Fibroblast of villous mesenchyme (primary cell): ENCODE measurements around the gene PCYT1B. TPM values are rescaled to one million over a fixed set of nuclear protein-coding genes. Genes with fewer than 3 reads are reported as not detected.
"Not testable (repeated sequence)": the region's sequence is repeated elsewhere in the genome, so short reads cannot be mapped to it uniquely, and the experiment has no call there.

ENCODE experiments used
- DNase-seq: peaks from one replicate; pipeline ENCODE4 v3.0.0-alpha.2; 2010; ENCODE audit warnings: low read depth
- H3K4me3 ChIP-seq: 2 replicates; pipeline ENCODE4 v1.5.1; 2011; ENCODE audit warnings: low read depth, mild to moderate bottlenecking, low read length
- CTCF ChIP-seq: IDR thresholded peaks from 2 replicates; pipeline ENCODE4 v1.5.1; 2012; ENCODE audit warnings: low read depth, mild to moderate bottlenecking, low read length; ENCODE audit not compliant: insufficient read depth
- total RNA-seq: library from RNA; depleted of rRNA; stranded (reverse); fragments of >200 nt; gene quantifications from 2 replicates; pipeline ENCODE4 v1.2.3, GENCODE V29; 2012

Gene PCYT1B
- total RNA-seq, 1 donor = 0.86 TPM

GRCh38 chrX:24661292-24661691 lies 14.1 kb upstream of the PCYT1B start:
- no peak overlapping the region for H3K4me3 ChIP-seq
- no peak for TF ChIP-seq CTCF
- no peak for DNase-seq

GRCh38 chrX:24659646-24660045 lies 12.5 kb upstream of the PCYT1B start:
- no peak overlapping the region for H3K4me3 ChIP-seq
- no peak for TF ChIP-seq CTCF
- no peak for DNase-seq

GRCh38 chrX:24659106-24659505 lies 12.0 kb upstream of the PCYT1B start:
- DNase-seq = no peak
- no peak overlapping the region for H3K4me3 ChIP-seq
- no peak for TF ChIP-seq CTCF

- no peak for TF ChIP-seq CTCF
- DNase-seq = no peak
- no peak overlapping the region for H3K4me3 ChIP-seq
Observed at GRCh38 chrX:24658421-24658820, 11.3 kb upstream of the PCYT1B start.

- no peak for DNase-seq
- no peak for TF ChIP-seq CTCF
- no peak overlapping the region for H3K4me3 ChIP-seq
Observed at GRCh38 chrX:24657671-24658386, 10.7 kb upstream of the PCYT1B start.

GRCh38 chrX:24655679-24656078 lies 8.5 kb upstream of the PCYT1B start:
- not testable (repeated sequence) for DNase-seq, H3K4me3 ChIP-seq

GRCh38 chrX:24651783-24652182 lies 4.6 kb upstream of the PCYT1B start:
- H3K4me3 ChIP-seq = no peak overlapping the region
- no peak for DNase-seq
- no peak for TF ChIP-seq CTCF
